HepG2 (cell line): ENCODE results near the gene ARSB. TPM values are rescaled to one million over a fixed set of nuclear protein-coding genes. Genes with fewer than 3 reads are reported as not detected.

Experiments used
- ATAC-seq: fragments of 200-7000 bp; cut with Tn5 transposase; 3 replicates; pipeline ENCODE4 v1.9.1; 2020; ENCODE audit warnings: mild to moderate bottlenecking, moderate library complexity
- BruUV-seq: library from RNA; stranded (reverse); fragments of 400-500 nt; replicated peaks from 2 replicates; lab custom pipeline; 2021; lab: Mats Ljungman, UMichigan
- CTCF ChIA-PET: fragments of 300-600 bp; formaldehyde crosslinking; extraction: SDS; loops from one replicate; lab custom pipeline; 2021; ENCODE audit warnings: low total read pairs, inconsistent platforms, low intra/inter-chr PET ratio; lab: Yijun Ruan, JAX
- POLR2A ChIA-PET: fragments of 350-600 bp; sonication (Branson Sonifier 250); formaldehyde crosslinking; loops from one replicate; lab custom pipeline; 2020; ENCODE audit warnings: antibody characterized with exemption, inconsistent platforms; lab: Yijun Ruan, JAX
- DNase-seq: peaks from one replicate; pipeline ENCODE4 v3.0.0-alpha.2; 2015; ENCODE audit warnings: low spot score
- FAIRE-seq: peaks from 3 replicates; lab custom pipeline; 2011; peaks lifted over from hg19 to GRCh38; lab: Jason Lieb, UNC
- H2AFZ ChIP-seq: one replicate; pipeline ENCODE4 v1.6.1; 2011; ENCODE audit warnings: low read length, inconsistent platforms
- H3K27ac ChIP-seq: fragments of 300-600 bp; 3 replicates; pipeline ENCODE4 v1.8.0; 2011; ENCODE audit warnings: mixed run types, mild to moderate bottlenecking, mixed read lengths, low read length, inconsistent platforms; ENCODE audit not compliant: insufficient read depth; ENCODE audit errors: extremely low read length
- H3K27me3 ChIP-seq, 2 experiments: fragments of 200-600 bp in 1 of 2; 2 replicates in 1 of 2; 3 replicates in 1 of 2; pipeline versions ENCODE4 v1.6.0 to v1.8.0; 2011; ENCODE audit warnings: low read length in 2 of 2, mild to moderate bottlenecking in 2 of 2, moderate library complexity in 2 of 2, inconsistent platforms in 1 of 2; ENCODE audit not compliant: insufficient read depth in 2 of 2, control insufficient read depth in 1 of 2
- H3K36me3 ChIP-seq, 2 experiments: fragments of 200-600 bp in 1 of 2; replicated peaks in 1 of 2; 2 replicates in 1 of 2; 3 replicates in 1 of 2; pipeline versions ENCODE4 v1.5.1 to v1.8.0; 2011; ENCODE audit warnings: low read length in 2 of 2, inconsistent platforms in 1 of 2; ENCODE audit not compliant: insufficient read depth in 2 of 2, control insufficient read depth in 1 of 2
- H3K4me1 ChIP-seq: 2 replicates; pipeline ENCODE4 v1.5.1; 2012; ENCODE audit warnings: low read length, inconsistent platforms; ENCODE audit not compliant: insufficient read depth
- H3K4me2 ChIP-seq: 2 replicates; pipeline ENCODE4 v1.6.0; 2011; ENCODE audit warnings: low read depth, low read length, inconsistent platforms
- H3K4me3 ChIP-seq, 3 experiments: fragments of 200-600 bp in 1 of 3; sonication (generic), shearing (Covaris generic) in 1 of 3; replicated peaks in 1 of 3; 2 replicates each; pipeline ENCODE4 v1.5.1; 2011 to 2016; ENCODE audit warnings: low read length in 3 of 3, inconsistent platforms in 2 of 3, low read depth in 2 of 3, mild to moderate bottlenecking in 2 of 3, control low read depth in 1 of 3, mixed read lengths in 1 of 3; ENCODE audit not compliant: insufficient read depth in 1 of 3
- H3K79me2 ChIP-seq: one replicate; pipeline ENCODE4 v1.6.1; 2011; ENCODE audit warnings: low read length, inconsistent platforms; ENCODE audit not compliant: insufficient read depth
- H3K9ac ChIP-seq: 2 replicates; pipeline ENCODE4 v1.6.0; 2011; ENCODE audit warnings: mild to moderate bottlenecking, low read depth, low read length, inconsistent platforms; ENCODE audit not compliant: insufficient read depth
- H3K9me3 ChIP-seq: 2 replicates; pipeline ENCODE4 v1.5.1; 2012; ENCODE audit warnings: mild to moderate bottlenecking, low read length
- H4K20me1 ChIP-seq: 2 replicates; pipeline ENCODE4 v1.6.0; 2011; ENCODE audit warnings: inconsistent platforms, mild to moderate bottlenecking, low read length, moderate library complexity; ENCODE audit not compliant: insufficient read depth
- CTCF ChIP-seq: sonication (generic); formaldehyde crosslinking; IDR thresholded peaks from 2 replicates; pipeline ENCODE4 v1.5.0; 2020; ENCODE audit warnings: mild to moderate bottlenecking, missing genetic modification reagents, moderate library complexity
- HCFC1 ChIP-seq: fragments of 150-350 bp; IDR thresholded peaks from 2 replicates; pipeline ENCODE4 v1.6.1; 2014; ENCODE audit warnings: low read depth, low read length
- HOXA3 ChIP-seq: sonication (generic); formaldehyde crosslinking; IDR thresholded peaks from 2 replicates; pipeline ENCODE4 v1.5.0; 2020; ENCODE audit warnings: missing genetic modification reagents
- IRX3 ChIP-seq: sonication (generic); formaldehyde crosslinking; IDR thresholded peaks from 2 replicates; pipeline ENCODE4 v1.8.1; 2023; ENCODE audit warnings: mild to moderate bottlenecking, low read depth, missing genetic modification reagents, borderline replicate concordance
- NFKBIZ ChIP-seq: IDR thresholded peaks from 2 replicates; pipeline ENCODE4 v1.6.1; 2018; ENCODE audit warnings: missing genetic modification reagents, missing compliant biosample characterization
- POGK ChIP-seq: sonication (generic); formaldehyde crosslinking; conservative IDR thresholded peaks from 2 replicates; pipeline ENCODE4 v1.8.0; 2022; ENCODE audit warnings: mild to moderate bottlenecking, moderate library complexity, missing genetic modification reagents
- POLR2AphosphoS2 ChIP-seq: IDR thresholded peaks from 2 replicates; pipeline ENCODE4 v1.6.1; 2011; ENCODE audit warnings: low read depth, low read length, improper control_type of control experiment
- RBM22 ChIP-seq: fragments of 200-400 bp; formaldehyde crosslinking; optimal IDR thresholded peaks from 2 replicates; pipeline ENCODE3; 2017; ENCODE audit warnings: mild to moderate bottlenecking, low read length, moderate library complexity
- RFX5 ChIP-seq: IDR thresholded peaks from 2 replicates; pipeline ENCODE4 v1.6.1; 2011; ENCODE audit warnings: low read depth, low read length, improper control_type of control experiment
- TOPORS ChIP-seq: sonication (generic); formaldehyde crosslinking; IDR thresholded peaks from 2 replicates; pipeline ENCODE4 v1.8.0; 2023; ENCODE audit warnings: mild to moderate bottlenecking, missing genetic modification reagents
- ZBTB7A ChIP-seq: sonication (generic); formaldehyde crosslinking; IDR thresholded peaks from 2 replicates; pipeline ENCODE4 v1.8.0; 2022; ENCODE audit warnings: mild to moderate bottlenecking, missing genetic modification reagents
- ZNF18 ChIP-seq: sonication (generic); formaldehyde crosslinking; IDR thresholded peaks from 2 replicates; pipeline ENCODE4 v1.8.0; 2022; ENCODE audit warnings: mild to moderate bottlenecking, missing genetic modification reagents; ENCODE audit not compliant: insufficient replicate concordance
- ZNF3 ChIP-seq: IDR thresholded peaks from 2 replicates; pipeline ENCODE4 v1.7.0; 2017; ENCODE audit warnings: inconsistent platforms
- ZNF557 ChIP-seq: sonication (generic); formaldehyde crosslinking; IDR thresholded peaks from 2 replicates; pipeline ENCODE4 v1.4.0; 2020; ENCODE audit warnings: missing genetic modification reagents
- ZNF598 ChIP-seq: sonication (generic); formaldehyde crosslinking; IDR thresholded peaks from 2 replicates; pipeline ENCODE4 v1.5.1; 2020; ENCODE audit warnings: mild to moderate bottlenecking, missing genetic modification reagents, borderline replicate concordance
- ZNF614 ChIP-seq: IDR thresholded peaks from 2 replicates; pipeline ENCODE4 v1.6.1; 2018; ENCODE audit warnings: missing biosample characterization, missing genetic modification reagents, inconsistent platforms, borderline replicate concordance
- ZSCAN30 ChIP-seq: sonication (generic); formaldehyde crosslinking; IDR thresholded peaks from 2 replicates; pipeline ENCODE4 v1.5.0; 2020; ENCODE audit warnings: mild to moderate bottlenecking, missing genetic modification reagents
- WGBS: methylation state at CpG from one replicate; pipeline ENCODE4 v1.1.6; 2017; ENCODE audit warnings: low lambda C conversion rate; 5-methylcytosine and 5-hydroxymethylcytosine counted together
- in situ Hi-C: cut with HindIII; loops from 2 replicates; pipeline ENCODE4 v1.10.0; 2017; ENCODE audit warnings: low pct_unique_long_range_greater_than_20kb; ENCODE audit not compliant: extremely low pct_ligation_motif_present
- intact Hi-C: fragments of 100-400 bp; cut with micrococcal nuclease; formaldehyde crosslinking; loops from one replicate; pipeline ENCODE4 v1.10.0; 2022; ENCODE audit not compliant: unreplicated experiment
- polyA plus RNA-seq, 8 experiments: library from polyadenylated mRNA; depleted of rRNA in 3 of 8; stranded (reverse) in 7 of 8; unstranded in 1 of 8; fragments of >200 nt; fragmentation: Illumina TruSeq in 4 of 8; extraction: Trizol in 4 of 8; gene quantifications; 2 replicates each; pipeline versions ENCODE4 v1.2.1 to v1.2.3, GENCODE V29; 2011 to 2016; ENCODE audit warnings: low read depth in 4 of 8, missing spikeins in 1 of 8, mixed read lengths in 1 of 8; ENCODE audit not compliant: insufficient read depth in 1 of 8
- total RNA-seq, 5 experiments: library from RNA; depleted of rRNA; stranded (reverse); fragments of >200 nt; fragmentation: Illumina TruSeq; extraction: Trizol; gene quantifications; 2 replicates each; pipeline ENCODE4 v1.2.3, GENCODE V29; 2016; ENCODE audit warnings: low read depth in 1 of 5

Gene ARSB
- total and polyA plus RNA-seq, 2 of the 13 experiments (the other 11 are each of a cell fraction or from before 2014, with no cell fraction given) = 52.6 to 66.4 TPM

GRCh38 chr5:78972654-78973428 lies 12.3 kb downstream of the ARSB start (continued):
- TF ChIP-seq ZNF18 (CRISPR knock-in tag) = no peak
- TF ChIP-seq IRX3 = no peak
- TF ChIP-seq CTCF (CRISPR knock-in tag) = no peak
- TF ChIP-seq ZNF598 = no peak
- no peak for TF ChIP-seq RFX5

GRCh38 chr5:78971998-78972397 lies 13.1 kb downstream of the ARSB start:
- ATAC-seq (peak; percentile 14; the same call in 1 of the 3 replicates), FAIRE-seq (no peak), DNase-seq (no peak)
- Histone ChIP-seq H4K20me1 (no peaks in the 10 kb centered on the region), H3K4me2 (no peak overlapping the region), H2AFZ (no peak overlapping the region), H3K36me3 (peaks cover 9 to 44% of the 10 kb centered on the region in 2 experiments), H3K27ac (no peak overlapping the region), H3K27me3 (no peaks in the 10 kb centered on the region), H3K4me3 (no peak overlapping the region), H3K9ac (no peak overlapping the region), H3K9me3 (no peaks in the 10 kb centered on the region), H3K79me2 (peaks cover 53% of the 10 kb centered on the region), H3K4me1 (peaks cover 49% of the 10 kb centered on the region)
- TF ChIP-seq HCFC1 (no peak), NFKBIZ (no peak), POLR2AphosphoS2 (peak; percentile 72; the same call in 1 of the 2 replicates), ZNF557 (CRISPR knock-in tag) (no peak), TOPORS (no peak), RBM22 (peak; percentile 63), ZBTB7A (CRISPR knock-in tag) (no peak), ZNF614 (CRISPR knock-in tag) (no peak), ZSCAN30 (CRISPR knock-in tag) (no peak), ZNF3 (CRISPR knock-in tag) (no peak), HOXA3 (CRISPR knock-in tag) (no peak), POGK (CRISPR knock-in tag) (no peak)
- POLR2A ChIA-PET = interaction anchor here (1.4 to 2.7 kb wide), 2 partner anchors 12 to 14 kb away, joined by 4 to 14 read pairs; partner anchors contain the start of gene ARSB
- in situ Hi-C loops (no loop called here), intact Hi-C loops (no loop called here)
- no TSS peak for BruUV-seq
- CTCF ChIA-PET = no interaction called here
- 95% methylated on average over 2 of the region's 2 CpGs for WGBS
